GM20000 (cell line): ENCODE measurements around the gene DCHS2.

Experiments used
- DNase-seq: peaks from one replicate; pipeline ENCODE4 v3.0.0; 2012; ENCODE audit warnings: low spot score
- CTCF ChIP-seq: IDR thresholded peaks from 2 replicates; pipeline ENCODE4 v1.5.1; 2012; ENCODE audit warnings: mild to moderate bottlenecking, control low read depth; ENCODE audit errors: extremely low read depth, missing control alignments

DCHS2 gene

GRCh38 chr4:154490234-154490582 lies 1.4 kb downstream of the DCHS2 start:
- no peak for TF ChIP-seq CTCF
- no peak for DNase-seq

- no peak for DNase-seq
- no peak for TF ChIP-seq CTCF
Measured at GRCh38 chr4:154489558-154490233, 1.9 kb downstream of the DCHS2 start.

- DNase-seq, result no peak
- TF ChIP-seq CTCF, result no peak
Measured at GRCh38 chr4:154487145-154487544, 4.5 kb downstream of the DCHS2 start.

GRCh38 chr4:154485127-154485773 lies 6.3 kb downstream of the DCHS2 start:
- TF ChIP-seq CTCF, result no peak
- DNase-seq, result peak; percentile 56

- no peak for TF ChIP-seq CTCF
Measured at GRCh38 chr4:154478547-154478946, 13.1 kb downstream of the DCHS2 start.

GRCh38 chr4:154478128-154478527 lies 13.5 kb downstream of the DCHS2 start:
- no peak for TF ChIP-seq CTCF

More at GRCh38 chr4:154478547-154478946, 13.1 kb downstream of the DCHS2 start:
- DNase-seq, result no peak

GRCh38 chr4:154476232-154476631 lies 15.4 kb downstream of the DCHS2 start:
- no peak for TF ChIP-seq CTCF
- no peak for DNase-seq

More at GRCh38 chr4:154478128-154478527, 13.5 kb downstream of the DCHS2 start:
- no peak for DNase-seq
